Neural crest cell (in vitro differentiated cells): ENCODE measurements around the gene DRICH1. TPM values are rescaled to one million over a fixed set of nuclear protein-coding genes. Genes with fewer than 3 reads are reported as not detected.
A peak's percentile ranks its signal among the peaks of the same experiment; 100 is the strongest.
"Not testable (repeated sequence)": the region's sequence is repeated elsewhere in the genome, so short reads cannot be mapped to it uniquely, and the experiment has no call there.

Experiments used
- DNase-seq: peaks from one replicate; pipeline ENCODE4 v3.0.0; 2021; ENCODE audit warnings: low read depth, mixed read lengths, low spot score
- H3K27ac Mint-ChIP-seq: one replicate; pipeline ENCODE4 v1.8.0; 2021; ENCODE audit warnings: mild to moderate bottlenecking, mixed read lengths; ENCODE audit not compliant: unreplicated experiment
- H3K27me3 Mint-ChIP-seq: 2 replicates; pipeline ENCODE4 v1.8.0; 2021; ENCODE audit warnings: low read depth, mild to moderate bottlenecking, mixed read lengths
- H3K36me3 Mint-ChIP-seq: 2 replicates; pipeline ENCODE4 v1.8.0; 2021; ENCODE audit warnings: low read depth, mild to moderate bottlenecking, mixed read lengths
- H3K4me1 Mint-ChIP-seq: 2 replicates; pipeline ENCODE4 v1.8.0; 2021; ENCODE audit warnings: mixed read lengths
- H3K4me3 Mint-ChIP-seq: one replicate; pipeline ENCODE4 v1.8.0; 2021; ENCODE audit warnings: mild to moderate bottlenecking, mixed read lengths
- H3K9me3 Mint-ChIP-seq: 2 replicates; pipeline ENCODE4 v1.8.0; 2021; ENCODE audit warnings: mixed read lengths
- CTCF ChIP-seq: fragments of 200-600 bp; sonication (generic); conservative IDR thresholded peaks from 2 replicates; pipeline ENCODE4 v1.5.0; 2021; ENCODE audit warnings: antibody characterized with exemption, mild to moderate bottlenecking
- total RNA-seq: library from RNA; stranded (reverse); gene quantifications from 2 replicates; pipeline ENCODE4 v1.2.1, GENCODE V29; 2021

Gene DRICH1
- total RNA-seq, 1 donor from 2014 or later: not detected

- no peaks in the 10 kb centered on the region for H3K4me1 Mint-ChIP-seq
- no peaks in the 10 kb centered on the region for H3K27me3 Mint-ChIP-seq
- TF ChIP-seq CTCF: no peak
- H3K4me3 Mint-ChIP-seq: no peak overlapping the region
- peaks cover 1% of the 10 kb centered on the region for H3K9me3 Mint-ChIP-seq
- peaks cover 12% of the 10 kb centered on the region for H3K36me3 Mint-ChIP-seq
- no peak for DNase-seq
- H3K27ac Mint-ChIP-seq: no peak overlapping the region
These were observed 38.5 kb upstream of the DRICH1 start for GRCh38 chr22:23670378-23671295.

- not testable (repeated sequence) for H3K27ac Mint-ChIP-seq, H3K4me1 Mint-ChIP-seq, H3K27me3 Mint-ChIP-seq, H3K9me3 Mint-ChIP-seq, DNase-seq, H3K4me3 Mint-ChIP-seq
- peaks cover 39% of the 10 kb centered on the region for H3K36me3 Mint-ChIP-seq
These were observed 28.3 kb upstream of the DRICH1 start for GRCh38 chr22:23660381-23660780.

DNA sequence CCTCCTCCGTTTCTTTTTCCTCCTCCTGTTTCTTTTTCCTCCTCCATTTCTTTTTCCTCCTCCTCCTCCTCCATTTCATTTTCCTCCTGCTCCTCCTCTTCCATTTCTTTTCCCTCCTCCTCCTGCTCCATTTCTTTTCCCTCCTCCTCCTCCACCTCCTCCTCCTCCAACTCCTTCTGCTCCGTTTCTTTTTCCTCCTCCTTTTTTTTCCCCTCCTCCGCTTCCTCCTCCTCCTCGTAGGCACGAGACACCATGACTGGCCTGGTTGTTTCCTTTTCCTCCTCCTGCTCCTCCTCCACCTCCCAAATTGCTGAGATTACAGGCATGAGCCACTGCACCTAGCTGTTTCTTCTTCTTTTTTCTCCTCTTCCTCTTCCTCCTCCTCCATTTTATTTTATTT, 25.6 kb upstream of the DRICH1 start:
- Mint-ChIP-seq H3K9me3 (peaks cover 3% of the 10 kb centered on the region), H3K27me3 (no peaks in the 10 kb centered on the region), H3K4me1 (no peaks in the 10 kb centered on the region), H3K4me3 (no peak overlapping the region), H3K36me3 (peaks cover 19% of the 10 kb centered on the region), H3K27ac (no peak overlapping the region)
- DNase-seq: no peak
- no peak for TF ChIP-seq CTCF

- no peak overlapping the region for H3K4me3 Mint-ChIP-seq
- no peaks in the 10 kb centered on the region for H3K4me1 Mint-ChIP-seq
- no peak overlapping the region for H3K27ac Mint-ChIP-seq
- DNase-seq: no peak
- TF ChIP-seq CTCF: no peak
- H3K9me3 Mint-ChIP-seq: no peaks in the 10 kb centered on the region
- no peaks in the 10 kb centered on the region for H3K27me3 Mint-ChIP-seq
- peaks cover 6% of the 10 kb centered on the region for H3K36me3 Mint-ChIP-seq
These were observed 23.9 kb upstream of the DRICH1 start for GRCh38 chr22:23655891-23656475.

DNA sequence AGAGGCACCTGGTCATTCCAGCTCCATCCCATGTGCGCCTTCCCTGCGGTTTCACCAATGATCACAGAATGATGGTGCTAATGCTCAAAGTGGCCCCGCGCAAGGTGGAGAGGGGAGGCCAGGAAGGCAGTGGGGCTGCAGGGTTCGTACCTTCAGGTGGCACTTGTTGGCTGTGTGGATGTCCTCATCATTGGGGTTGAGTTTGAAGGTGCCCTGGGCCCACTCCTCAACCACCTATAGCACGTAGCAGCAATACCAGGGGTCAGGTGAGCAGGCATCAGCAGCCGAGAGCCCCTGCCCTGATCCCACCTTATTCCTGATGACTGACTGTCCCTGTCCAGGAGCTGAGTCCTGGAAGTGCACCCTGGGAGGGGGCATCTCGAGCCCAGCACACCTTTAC, 20.6 kb upstream of the DRICH1 start:
- no peaks in the 10 kb centered on the region for H3K27me3 Mint-ChIP-seq
- TF ChIP-seq CTCF: no peak
- no peak overlapping the region for H3K4me3 Mint-ChIP-seq
- H3K4me1 Mint-ChIP-seq: no peaks in the 10 kb centered on the region
- no peak overlapping the region for H3K27ac Mint-ChIP-seq
- no peak for DNase-seq
- peaks cover 3% of the 10 kb centered on the region for H3K36me3 Mint-ChIP-seq
- H3K9me3 Mint-ChIP-seq: no peaks in the 10 kb centered on the region

DNA sequence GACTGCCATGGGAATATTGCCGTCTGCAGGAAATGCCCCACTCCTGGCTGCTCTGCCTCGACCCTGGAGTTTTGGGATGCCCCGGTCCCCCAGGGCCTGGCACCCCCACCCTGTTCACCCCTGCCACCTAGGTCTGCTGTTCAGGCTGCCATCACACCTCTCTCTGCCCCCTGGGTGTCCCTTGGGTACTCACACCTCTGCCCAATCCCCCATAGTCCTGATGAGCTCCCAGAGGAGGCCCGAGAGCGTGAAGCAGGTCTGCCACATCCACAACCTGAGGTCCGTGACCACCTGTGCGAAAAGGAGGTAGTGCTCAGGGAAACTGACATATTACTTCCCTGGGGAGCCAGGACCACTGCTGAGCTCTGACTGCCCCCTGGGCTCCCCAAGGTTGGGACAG, 20.2 kb upstream of the DRICH1 start:
- no peaks in the 10 kb centered on the region for H3K9me3 Mint-ChIP-seq
- DNase-seq: no peak
- no peak overlapping the region for H3K4me3 Mint-ChIP-seq
- no peaks in the 10 kb centered on the region for H3K4me1 Mint-ChIP-seq
- no peak for TF ChIP-seq CTCF
- peak overlapping the region; percentile 62 for H3K27ac Mint-ChIP-seq
- H3K36me3 Mint-ChIP-seq: peaks cover 3% of the 10 kb centered on the region
- H3K27me3 Mint-ChIP-seq: no peaks in the 10 kb centered on the region
